Stimulated activated CD8-positive, alpha-beta memory T cell treated with anti-CD3 and anti-CD28 coated beads, Interleukin-7, amount 100 ng/mL, for 48 hours (primary cell): ENCODE data around the gene ABLIM2.
"Not testable (repeated sequence)": the region's sequence is repeated elsewhere in the genome, so short reads cannot be mapped to it uniquely, and the experiment has no call there.

ENCODE experiments used
- DNase-seq, 2 donors: peaks; one replicate each; pipeline ENCODE4 v3.0.0-alpha.2; 2020; ENCODE audit warnings: low read depth in 1 of 2; ENCODE audit errors: extremely low read depth in 1 of 2

Gene ABLIM2

GRCh38 chr4:7924570-7924969 is 234.0 kb downstream of the ABLIM2 start:
- no peak for DNase-seq

GRCh38 chr4:7924163-7924562 is 234.4 kb downstream of the ABLIM2 start:
- DNase-seq: no peak

GRCh38 chr4:7922466-7922865 is 236.1 kb downstream of the ABLIM2 start:
- DNase-seq: no peak

GRCh38 chr4:7918981-7919380 is 239.6 kb downstream of the ABLIM2 start:
- DNase-seq: no peak

GRCh38 chr4:7918187-7918586 is 240.4 kb downstream of the ABLIM2 start:
- DNase-seq: not testable (repeated sequence)

GRCh38 chr4:7917669-7918068 is 240.9 kb downstream of the ABLIM2 start:
- no peak for DNase-seq

GRCh38 chr4:7915875-7916242 is 242.8 kb downstream of the ABLIM2 start:
- DNase-seq: no peak
